Trophoblast cell (in vitro differentiated cells and primary cell): ENCODE measurements around the gene KCNJ12.

ENCODE experiments used
- DNase-seq, 2 donors: peaks; one replicate each; pipeline ENCODE4 v3.0.0-alpha.2; 2016
- H2AFZ ChIP-seq: 2 replicates; pipeline ENCODE4 v1.6.1; 2013; ENCODE audit warnings: low read length, moderate library complexity, mild to moderate bottlenecking; ENCODE audit not compliant: insufficient read depth, poor library complexity
- H2AK5ac ChIP-seq: 2 replicates; pipeline ENCODE4 v1.6.1; 2013; ENCODE audit warnings: mild to moderate bottlenecking, low read length
- H2BK120ac ChIP-seq: 2 replicates; pipeline ENCODE4 v1.6.1; 2013; ENCODE audit warnings: low read length, mild to moderate bottlenecking, moderate library complexity; ENCODE audit not compliant: insufficient read depth, poor library complexity
- H2BK12ac ChIP-seq: 2 replicates; pipeline ENCODE4 v1.6.1; 2013; ENCODE audit warnings: mild to moderate bottlenecking, low read length, moderate library complexity
- H2BK5ac ChIP-seq: 2 replicates; pipeline ENCODE4 v1.6.1; 2013; ENCODE audit warnings: low read length, low read depth, moderate library complexity, mild to moderate bottlenecking; ENCODE audit not compliant: poor library complexity
- H3K14ac ChIP-seq: 2 replicates; pipeline ENCODE4 v1.6.1; 2013; ENCODE audit warnings: mild to moderate bottlenecking, low read length
- H3K18ac ChIP-seq: 2 replicates; pipeline ENCODE4 v1.6.1; 2013; ENCODE audit warnings: mild to moderate bottlenecking, low read length
- H3K23ac ChIP-seq: 2 replicates; pipeline ENCODE4 v1.6.1; 2013; ENCODE audit warnings: low read length
- H3K27ac ChIP-seq: 2 replicates; pipeline ENCODE4 v1.5.1; 2013; ENCODE audit warnings: low read depth, mild to moderate bottlenecking, inconsistent platforms, low read length, moderate library complexity
- H3K27me3 ChIP-seq: 2 replicates; pipeline ENCODE4 v1.6.1; 2013; ENCODE audit warnings: inconsistent platforms, mild to moderate bottlenecking, low read length, moderate library complexity; ENCODE audit not compliant: insufficient read depth
- H3K36me3 ChIP-seq, 2 experiments: 1 replicate in 1 of 2; 2 replicates in 1 of 2; pipeline ENCODE4 v1.6.1; 2013; ENCODE audit warnings: low read length in 2 of 2, mild to moderate bottlenecking in 2 of 2, moderate library complexity in 1 of 2; ENCODE audit not compliant: insufficient read depth in 2 of 2, control insufficient read depth in 1 of 2
- H3K4ac ChIP-seq: 2 replicates; pipeline ENCODE4 v1.6.1; 2013; ENCODE audit warnings: low read depth, mild to moderate bottlenecking, low read length, moderate library complexity
- H3K4me1 ChIP-seq, 2 experiments: 1 replicate in 1 of 2; 2 replicates in 1 of 2; pipeline ENCODE4 v1.6.1; 2013; ENCODE audit warnings: low read length in 2 of 2, mild to moderate bottlenecking in 2 of 2, moderate library complexity in 1 of 2; ENCODE audit not compliant: insufficient read depth in 2 of 2, control insufficient read depth in 1 of 2
- H3K4me2 ChIP-seq: 2 replicates; pipeline ENCODE4 v1.6.1; 2013; ENCODE audit warnings: inconsistent platforms, mild to moderate bottlenecking, low read length, moderate library complexity
- H3K4me3 ChIP-seq: 2 replicates; pipeline ENCODE4 v1.5.1; 2013; ENCODE audit warnings: mild to moderate bottlenecking, low read depth, low read length, inconsistent platforms
- H3K79me1 ChIP-seq: one replicate; pipeline ENCODE4 v1.6.1; 2013; ENCODE audit warnings: low read length
- H3K79me2 ChIP-seq: 2 replicates; pipeline ENCODE4 v1.6.1; 2013; ENCODE audit warnings: low read length, mild to moderate bottlenecking; ENCODE audit not compliant: control insufficient read depth, insufficient read depth, poor library complexity
- H3K9ac ChIP-seq: 2 replicates; pipeline ENCODE4 v1.6.1; 2013; ENCODE audit warnings: mild to moderate bottlenecking, low read length
- H3K9me3 ChIP-seq: 2 replicates; pipeline ENCODE4 v1.6.1; 2013; ENCODE audit warnings: low read depth, mild to moderate bottlenecking, control low read depth, inconsistent platforms, low read length; ENCODE audit not compliant: insufficient read depth
- H4K12ac ChIP-seq: 2 replicates; pipeline ENCODE4 v1.6.1; 2013; ENCODE audit warnings: low read depth, mild to moderate bottlenecking, low read length, moderate library complexity
- H4K8ac ChIP-seq: 2 replicates; pipeline ENCODE4 v1.6.1; 2013; ENCODE audit warnings: low read depth, mild to moderate bottlenecking, low read length, moderate library complexity
- H4K91ac ChIP-seq: one replicate; pipeline ENCODE4 v1.6.1; 2013; ENCODE audit warnings: low read depth, mild to moderate bottlenecking, low read length, moderate library complexity
- WGBS: extraction: QIAGEN DNeasy Blood & Tissue Kit; methylation state at CpG from one replicate; pipeline ENCODE4 v1.1.7; 2013; ENCODE audit warnings: missing lambda C conversion rate; ENCODE audit not compliant: insufficient read length, insufficient coverage; ENCODE audit errors: extremely low coverage; 5-methylcytosine and 5-hydroxymethylcytosine counted together

The KCNJ12 gene

DNA sequence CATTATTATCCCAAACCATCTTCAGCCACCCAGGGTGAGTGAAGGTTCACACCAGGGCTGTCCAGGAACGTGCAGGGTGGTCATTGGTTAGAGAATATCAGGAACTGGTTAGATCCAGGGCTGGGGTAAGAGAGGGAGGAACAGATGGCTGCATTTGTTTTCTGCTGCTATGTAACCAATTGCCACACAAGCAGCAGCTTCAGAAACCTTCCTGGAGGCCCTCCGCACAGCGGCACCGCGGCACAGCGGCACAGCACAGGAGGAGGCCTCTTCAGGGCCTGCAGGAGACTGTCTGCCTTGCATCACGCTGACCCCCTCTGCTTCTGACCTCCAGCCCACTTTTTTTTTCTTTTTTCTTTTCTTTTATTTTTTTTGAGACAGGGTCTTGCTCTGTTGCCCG is 86.1 kb downstream of the KCNJ12 start:
- Histone ChIP-seq H2BK5ac (no peak overlapping the region), H3K27ac (no peak overlapping the region), H3K23ac (no peak overlapping the region), H3K18ac (no peak overlapping the region), H3K4me2 (no peak overlapping the region), H3K4me3 (no peak overlapping the region), H3K14ac (no peak overlapping the region), H3K9me3 (peaks cover 2% of the 10 kb centered on the region), H2BK120ac (no peak overlapping the region), H3K4ac (no peak overlapping the region), H3K36me3 (no peaks in the 10 kb centered on the region), H4K91ac (no peak overlapping the region), H3K4me1 (peaks cover 5% of the 10 kb centered on the region in 2 experiments), H4K8ac (no peak overlapping the region), H2BK12ac (no peak overlapping the region), H3K27me3 (peaks cover 16% of the 10 kb centered on the region), H4K12ac (no peak overlapping the region), H2AK5ac (no peak overlapping the region), H2AFZ (no peak overlapping the region), H3K79me1 (no peaks in the 10 kb centered on the region), H3K79me2 (no peaks in the 10 kb centered on the region), H3K9ac (no peak overlapping the region)
- WGBS = no CpG with 5 or more reads among the region's 8 CpGs
- DNase-seq = no peak

DNA sequence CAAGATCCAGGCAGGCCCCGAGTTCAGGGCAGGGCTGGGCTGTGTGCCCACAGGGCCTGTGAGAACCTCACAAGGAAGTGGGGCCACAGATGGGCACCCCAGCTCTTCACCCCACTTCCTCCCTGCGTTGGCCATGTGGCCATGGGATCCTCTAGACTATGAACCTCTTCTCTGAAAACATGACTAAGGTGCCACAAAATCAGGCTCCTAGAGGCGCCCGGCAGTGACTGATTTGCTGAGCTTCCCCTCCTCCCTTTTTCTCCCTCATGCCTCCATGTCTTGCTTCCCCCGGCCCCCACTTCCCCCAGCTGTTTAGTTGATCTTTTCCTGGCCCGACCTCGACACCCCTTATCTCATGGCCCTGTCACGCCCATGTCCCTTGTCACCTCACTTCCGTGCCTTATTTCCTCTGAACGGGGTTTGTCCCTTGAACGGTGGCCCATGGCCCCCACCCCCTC is 87.1 kb downstream of the KCNJ12 start:
- Histone ChIP-seq H4K91ac (no peak overlapping the region), H3K27ac (no peak overlapping the region), H3K14ac (no peak overlapping the region), H3K18ac (no peak overlapping the region), H4K8ac (no peak overlapping the region), H3K9me3 (peaks cover 6% of the 10 kb centered on the region), H3K4ac (no peak overlapping the region), H3K27me3 (peaks cover 16% of the 10 kb centered on the region), H2BK12ac (no peak overlapping the region), H2BK5ac (no peak overlapping the region), H3K4me3 (no peak overlapping the region), H2AK5ac (no peak overlapping the region), H3K79me2 (no peaks in the 10 kb centered on the region), H2BK120ac (no peak overlapping the region), H3K23ac (no peak overlapping the region), H3K36me3 (no peaks in the 10 kb centered on the region), H4K12ac (no peak overlapping the region), H3K4me2 (peak overlapping the region; percentile 65), H3K9ac (no peak overlapping the region), H2AFZ (no peak overlapping the region), H3K4me1 (peaks cover 5% of the 10 kb centered on the region in 2 experiments), H3K79me1 (no peaks in the 10 kb centered on the region)
- WGBS = no CpG with 5 or more reads among the region's 11 CpGs
- DNase-seq = no peak

DNA sequence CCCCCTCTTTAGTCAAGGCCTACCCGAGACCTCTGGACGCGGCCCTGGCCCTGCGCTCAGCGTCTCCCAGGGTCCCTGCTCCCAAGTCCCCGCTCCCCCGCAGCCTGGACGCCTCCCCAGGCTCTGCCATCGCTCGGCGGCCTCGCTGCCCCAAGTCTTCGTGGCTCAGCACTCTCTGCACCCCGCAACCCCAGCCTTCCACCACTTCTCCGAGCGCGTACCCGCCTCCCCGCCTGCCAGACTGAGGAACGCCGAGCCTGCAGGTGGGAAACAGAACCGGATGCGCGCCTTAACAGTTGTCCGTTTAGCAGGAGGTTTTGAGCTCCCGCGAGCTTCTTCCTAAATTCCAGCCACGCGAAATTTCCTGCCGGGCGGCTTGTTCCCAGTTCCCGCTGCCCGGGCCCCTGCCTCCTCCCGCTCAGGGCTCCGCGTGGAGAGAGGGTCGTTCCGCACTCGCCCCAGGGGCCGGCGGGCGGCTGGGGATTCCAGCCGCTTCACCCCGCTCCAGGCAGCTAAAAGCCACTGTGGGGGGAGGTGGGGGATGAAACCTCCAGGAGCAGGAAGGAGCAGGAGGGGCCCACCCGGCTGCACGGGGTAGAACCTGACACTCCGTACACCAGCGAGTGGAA is 87.7 kb downstream of the KCNJ12 start:
- DNase-seq = no peak
- H3K4me3 ChIP-seq = no peak overlapping the region
- H3K27me3 ChIP-seq = peaks cover 16% of the 10 kb centered on the region
- H3K36me3 ChIP-seq = no peaks in the 10 kb centered on the region
- H3K9me3 ChIP-seq = peaks cover 3% of the 10 kb centered on the region
- H2BK12ac ChIP-seq = no peak overlapping the region
- H3K4ac ChIP-seq = no peak overlapping the region
- WGBS = no CpG with 5 or more reads among the region's 48 CpGs
- no peaks in the 10 kb centered on the region for H3K79me1 ChIP-seq
- H3K18ac ChIP-seq = no peak overlapping the region
- no peak overlapping the region for H2BK5ac ChIP-seq
- H3K4me2 ChIP-seq = peak overlapping the region; percentile 65
- no peak overlapping the region for H4K8ac ChIP-seq
- no peak overlapping the region for H4K12ac ChIP-seq
- no peak overlapping the region for H3K23ac ChIP-seq
- no peak overlapping the region for H3K14ac ChIP-seq
- peaks cover 5% of the 10 kb centered on the region in 2 experiments for H3K4me1 ChIP-seq
- H3K9ac ChIP-seq = no peak overlapping the region
- no peak overlapping the region for H2AK5ac ChIP-seq
- H4K91ac ChIP-seq = no peak overlapping the region
- no peak overlapping the region for H3K27ac ChIP-seq
- no peaks in the 10 kb centered on the region for H3K79me2 ChIP-seq
- H2AFZ ChIP-seq = no peak overlapping the region
- no peak overlapping the region for H2BK120ac ChIP-seq

DNA sequence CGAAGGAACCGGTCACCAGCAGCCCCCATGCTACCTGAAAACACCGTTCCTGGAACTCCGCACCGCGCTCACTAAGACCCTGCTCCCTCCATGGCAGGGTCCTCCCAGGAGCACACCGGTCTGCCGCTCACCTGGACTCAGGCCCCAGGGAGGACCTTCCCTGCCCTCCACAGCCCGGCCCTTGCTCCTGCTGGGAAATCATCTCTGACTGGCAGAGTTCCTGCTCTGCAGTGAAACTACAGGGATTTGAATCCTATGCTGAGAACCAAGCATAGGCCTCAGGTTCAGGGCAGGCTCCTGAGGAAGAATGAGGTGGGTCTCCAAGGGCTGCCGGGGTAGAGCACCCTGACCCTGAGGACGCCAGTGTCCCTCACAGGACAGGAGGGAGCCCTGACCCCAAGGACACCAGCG is 88.5 kb downstream of the KCNJ12 start:
- no peak overlapping the region for H4K8ac ChIP-seq
- H4K12ac ChIP-seq = no peak overlapping the region
- no peak overlapping the region for H2BK5ac ChIP-seq
- no peak for DNase-seq
- no peak overlapping the region for H2BK12ac ChIP-seq
- H3K4me2 ChIP-seq = no peak overlapping the region
- no peak overlapping the region for H3K14ac ChIP-seq
- no peaks in the 10 kb centered on the region for H3K36me3 ChIP-seq
- H2AK5ac ChIP-seq = no peak overlapping the region
- H3K23ac ChIP-seq = no peak overlapping the region
- H3K4me3 ChIP-seq = no peak overlapping the region
- H3K18ac ChIP-seq = no peak overlapping the region
- no peak overlapping the region for H3K4ac ChIP-seq
- H4K91ac ChIP-seq = no peak overlapping the region
- no peaks in the 10 kb centered on the region for H3K79me1 ChIP-seq
- no peak overlapping the region for H2AFZ ChIP-seq
- no CpG with 5 or more reads among the region's 12 CpGs for WGBS
- H3K27me3 ChIP-seq = peaks cover 16% of the 10 kb centered on the region
- no peak overlapping the region for H3K9ac ChIP-seq
- H3K9me3 ChIP-seq = peaks cover 3% of the 10 kb centered on the region
- H3K4me1 ChIP-seq = peaks cover 5% of the 10 kb centered on the region in 2 experiments
- H3K79me2 ChIP-seq = no peaks in the 10 kb centered on the region
- no peak overlapping the region for H3K27ac ChIP-seq
- no peak overlapping the region for H2BK120ac ChIP-seq
